Mesodermal cell (in vitro differentiated cells): ENCODE data around the gene KCNJ14.

Experiments
- H3K27ac ChIP-seq: 2 replicates; pipeline ENCODE4 v1.7.0; 2013; ENCODE audit warnings: mild to moderate bottlenecking, low read depth, low read length, moderate library complexity; ENCODE audit not compliant: severe bottlenecking
- H3K36me3 ChIP-seq: 2 replicates; pipeline ENCODE4 v1.7.1; 2013; ENCODE audit warnings: mild to moderate bottlenecking, low read length, moderate library complexity; ENCODE audit not compliant: control insufficient read depth, insufficient read depth
- H3K4me1 ChIP-seq: one replicate; pipeline ENCODE4 v1.7.1; 2013; ENCODE audit warnings: mild to moderate bottlenecking, low read length; ENCODE audit not compliant: insufficient read depth, control insufficient read depth, poor library complexity, severe bottlenecking
- H3K4me3 ChIP-seq: 2 replicates; pipeline ENCODE4 v1.7.0; 2013; ENCODE audit warnings: low read length, control low read depth, mild to moderate bottlenecking; ENCODE audit not compliant: insufficient read depth, poor library complexity, severe bottlenecking; ENCODE audit errors: extremely low read depth
- H3K9me3 ChIP-seq: 2 replicates; pipeline ENCODE4 v1.7.1; 2013; ENCODE audit warnings: mild to moderate bottlenecking, low read length, moderate library complexity; ENCODE audit not compliant: control insufficient read depth
- WGBS, 2 experiments: methylation state at CpG; one replicate each; pipeline ENCODE4 v1.1.5; 2013; ENCODE audit warnings: missing lambda C conversion rate in 2 of 2; ENCODE audit not compliant: insufficient coverage in 2 of 2; 5-methylcytosine and 5-hydroxymethylcytosine counted together

Gene KCNJ14

DNA sequence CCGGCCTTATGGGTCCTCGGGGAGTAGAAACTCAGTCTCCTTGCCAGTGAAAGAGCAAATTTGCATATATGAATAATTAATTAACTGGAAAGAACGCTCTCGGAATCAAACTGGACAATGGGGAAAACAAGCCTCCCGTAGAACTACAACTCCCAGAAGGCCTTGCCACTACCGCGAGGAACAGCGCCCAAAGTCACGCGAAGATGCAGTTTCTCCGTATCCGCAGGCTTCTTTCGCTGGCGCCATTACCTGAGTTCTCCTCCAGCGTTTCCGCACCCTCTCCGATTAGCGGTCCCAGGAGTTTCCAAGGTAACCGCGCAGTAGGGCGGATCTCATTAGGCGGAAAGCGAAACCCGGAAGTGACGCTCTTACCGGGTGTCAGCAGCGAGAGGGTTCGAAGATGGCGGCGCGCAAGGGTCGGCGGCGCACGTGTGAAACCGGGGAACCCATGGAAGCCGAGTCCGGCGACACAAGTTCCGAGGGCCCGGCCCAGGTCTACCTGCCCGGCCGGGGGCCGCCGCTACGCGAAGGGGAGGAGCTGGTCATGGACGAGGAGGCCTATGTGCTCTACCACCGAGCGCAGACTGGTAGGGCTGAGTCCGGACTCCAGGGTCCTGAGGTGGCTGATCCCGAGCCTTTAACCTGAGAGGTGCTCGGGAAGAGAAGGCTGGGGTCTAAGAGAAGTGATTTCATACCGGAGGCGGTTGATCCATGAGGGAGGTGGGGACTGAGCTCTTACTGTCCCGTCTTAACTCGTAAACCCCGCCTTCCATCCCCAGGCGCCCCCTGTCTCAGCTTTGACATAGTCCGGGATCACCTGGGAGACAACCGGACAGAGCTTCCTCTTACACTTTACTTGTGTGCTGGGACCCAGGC, 9.5 kb upstream of the KCNJ14 start, which contains the start of gene GRWD1:
TSS of gene GRWD1 (plus strand) at position 378 of the 876 bp plus-strand sequence. CDS start at position 401, 23 bp downstream.
- 0 to 1% methylated on average over 50 to 60 of the region's 61 CpGs for whole genome bisulfite sequencing, 2 experiments
- Histone ChIP-seq H3K36me3 (peaks cover 39% of the 10 kb centered on the region), H3K4me3 (peak within 1 kb of the TSS; percentile 97), H3K4me1 (peaks cover 9% of the 10 kb centered on the region), H3K9me3 (no peaks in the 10 kb centered on the region), H3K27ac (peak within 1 kb of the TSS; percentile 68)

DNA sequence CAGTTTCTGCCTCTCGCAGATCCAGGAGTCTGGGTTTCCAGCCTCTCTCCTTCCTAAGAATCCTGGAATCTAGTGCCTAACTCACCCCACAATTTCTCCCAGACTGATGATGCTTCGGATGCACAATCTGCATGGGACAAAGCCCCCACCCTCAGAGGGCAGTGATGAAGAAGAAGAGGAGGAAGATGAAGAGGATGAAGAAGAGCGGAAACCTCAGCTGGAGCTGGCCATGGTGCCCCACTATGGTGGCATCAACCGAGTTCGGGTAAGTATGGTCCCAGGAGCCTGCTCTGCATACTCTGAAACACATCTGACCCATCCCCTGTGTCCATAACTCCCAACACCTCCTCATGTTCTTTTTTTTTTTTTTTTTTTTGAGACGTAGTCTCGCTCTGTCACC, 8.8 kb upstream of the KCNJ14 start:
- WGBS, 2 experiments: 60 to 80% methylated on average over 1 to 4 of the region's 7 CpGs

DNA sequence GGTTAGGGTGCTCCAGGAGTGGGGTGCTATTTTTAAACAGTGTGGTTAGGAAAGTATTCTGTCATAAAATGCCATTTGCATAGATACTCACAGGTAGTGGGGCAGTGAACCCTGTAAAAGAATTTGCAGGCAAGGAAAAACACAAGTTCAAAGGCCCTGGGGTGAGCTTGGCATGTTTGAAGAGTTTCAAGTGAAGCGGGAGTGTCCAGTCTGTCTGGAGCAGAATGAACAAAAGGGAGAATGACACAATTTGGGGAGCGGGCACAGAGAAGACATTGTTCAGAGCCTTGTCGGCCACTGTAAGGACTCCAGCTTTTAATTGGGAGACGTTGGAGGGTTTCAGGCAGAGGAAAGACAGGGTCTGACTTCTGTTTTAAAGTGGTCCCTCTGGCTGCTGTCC, 6.8 kb upstream of the KCNJ14 start:
- peaks cover 64% of the 10 kb centered on the region for H3K36me3 ChIP-seq

More for the DNA sequence above, 8.8 kb upstream of the KCNJ14 start:
- no peaks in the 10 kb centered on the region for H3K9me3 ChIP-seq
- peaks cover 9% of the 10 kb centered on the region for H3K4me1 ChIP-seq
- H3K27ac ChIP-seq: peak overlapping the region; percentile 68
- H3K4me3 ChIP-seq: peak overlapping the region; percentile 97
- H3K36me3 ChIP-seq: peaks cover 47% of the 10 kb centered on the region

DNA sequence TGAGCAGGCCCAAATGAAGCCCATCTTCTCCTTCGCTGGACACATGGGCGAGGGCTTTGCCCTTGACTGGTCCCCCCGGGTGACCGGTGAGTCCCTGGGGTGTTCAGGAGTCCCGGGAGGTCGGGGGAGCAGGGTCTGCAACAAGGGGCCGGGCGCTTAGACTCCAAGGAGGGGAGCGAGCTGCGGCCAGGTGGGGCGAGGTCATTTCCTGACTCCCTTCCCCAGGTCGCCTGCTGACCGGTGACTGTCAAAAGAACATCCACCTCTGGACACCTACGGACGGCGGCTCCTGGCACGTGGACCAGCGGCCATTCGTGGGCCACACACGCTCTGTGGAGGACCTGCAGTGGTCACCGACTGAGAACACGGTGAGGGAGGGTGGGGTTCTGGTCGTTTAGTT, 4.9 kb upstream of the KCNJ14 start:
- WGBS, 2 experiments: 93 to 97% methylated on average over 16 to 23 of the region's 23 CpGs
- H3K4me3 ChIP-seq: no peak overlapping the region
- no peaks in the 10 kb centered on the region for H3K9me3 ChIP-seq
- no peaks in the 10 kb centered on the region for H3K4me1 ChIP-seq
- H3K27ac ChIP-seq: no peak overlapping the region
- peaks cover 79% of the 10 kb centered on the region for H3K36me3 ChIP-seq

More for the DNA sequence above, 6.8 kb upstream of the KCNJ14 start:
- WGBS, 2 experiments: 98 to 100% methylated on average over 4 of the region's 4 CpGs
- H3K4me1 ChIP-seq: peaks cover 9% of the 10 kb centered on the region
- no peak overlapping the region for H3K27ac ChIP-seq
- H3K9me3 ChIP-seq: no peaks in the 10 kb centered on the region
- H3K4me3 ChIP-seq: no peak overlapping the region

DNA sequence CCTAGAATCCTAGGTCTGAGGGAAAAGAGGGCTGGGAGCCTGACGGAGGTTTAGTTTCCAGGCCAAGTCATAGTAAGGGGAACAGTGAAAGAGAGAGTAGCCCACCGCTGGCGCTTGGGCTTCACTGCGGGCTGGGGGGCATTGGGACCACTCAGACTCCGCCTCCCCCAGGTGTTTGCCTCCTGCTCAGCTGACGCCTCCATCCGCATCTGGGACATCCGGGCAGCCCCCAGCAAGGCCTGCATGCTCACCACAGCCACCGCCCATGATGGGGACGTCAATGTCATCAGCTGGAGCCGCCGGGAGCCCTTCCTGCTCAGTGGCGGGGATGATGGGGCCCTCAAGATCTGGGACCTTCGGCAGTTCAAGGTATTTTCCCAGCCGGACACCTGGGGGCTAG, 4.5 kb upstream of the KCNJ14 start:
- Histone ChIP-seq H3K9me3 (no peaks in the 10 kb centered on the region), H3K4me1 (no peaks in the 10 kb centered on the region), H3K4me3 (no peak overlapping the region), H3K36me3 (peaks cover 84% of the 10 kb centered on the region), H3K27ac (no peak overlapping the region)
- WGBS, 2 experiments: 96 to 98% methylated on average over 12 of the region's 15 CpGs

DNA sequence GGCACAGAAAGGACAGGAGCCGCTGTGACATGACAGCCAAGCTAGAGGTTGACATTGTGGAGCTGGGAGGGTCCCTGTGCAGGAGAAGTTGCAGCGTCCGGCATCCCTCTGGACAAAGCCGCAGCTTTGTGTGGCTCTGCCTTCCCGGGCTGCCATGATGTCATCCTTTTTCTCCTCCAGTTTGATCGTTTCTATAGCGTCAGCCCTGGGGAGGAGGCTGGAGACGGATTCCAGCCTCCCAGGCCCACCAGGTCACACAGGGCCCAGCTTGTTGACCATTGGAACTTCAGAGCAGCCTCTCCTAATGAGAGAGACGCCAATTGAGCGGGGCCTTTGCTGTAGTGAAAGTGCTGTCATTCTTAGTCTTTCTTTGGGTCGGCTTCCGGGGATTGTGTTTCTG, 3.8 kb upstream of the KCNJ14 start:
- no peaks in the 10 kb centered on the region for H3K9me3 ChIP-seq
- no peak overlapping the region for H3K4me3 ChIP-seq
- no peak overlapping the region for H3K27ac ChIP-seq
- 85 to 91% methylated on average over 7 to 10 of the region's 12 CpGs for WGBS, 2 experiments
- no peaks in the 10 kb centered on the region for H3K4me1 ChIP-seq
- peaks cover 91% of the 10 kb centered on the region for H3K36me3 ChIP-seq

DNA sequence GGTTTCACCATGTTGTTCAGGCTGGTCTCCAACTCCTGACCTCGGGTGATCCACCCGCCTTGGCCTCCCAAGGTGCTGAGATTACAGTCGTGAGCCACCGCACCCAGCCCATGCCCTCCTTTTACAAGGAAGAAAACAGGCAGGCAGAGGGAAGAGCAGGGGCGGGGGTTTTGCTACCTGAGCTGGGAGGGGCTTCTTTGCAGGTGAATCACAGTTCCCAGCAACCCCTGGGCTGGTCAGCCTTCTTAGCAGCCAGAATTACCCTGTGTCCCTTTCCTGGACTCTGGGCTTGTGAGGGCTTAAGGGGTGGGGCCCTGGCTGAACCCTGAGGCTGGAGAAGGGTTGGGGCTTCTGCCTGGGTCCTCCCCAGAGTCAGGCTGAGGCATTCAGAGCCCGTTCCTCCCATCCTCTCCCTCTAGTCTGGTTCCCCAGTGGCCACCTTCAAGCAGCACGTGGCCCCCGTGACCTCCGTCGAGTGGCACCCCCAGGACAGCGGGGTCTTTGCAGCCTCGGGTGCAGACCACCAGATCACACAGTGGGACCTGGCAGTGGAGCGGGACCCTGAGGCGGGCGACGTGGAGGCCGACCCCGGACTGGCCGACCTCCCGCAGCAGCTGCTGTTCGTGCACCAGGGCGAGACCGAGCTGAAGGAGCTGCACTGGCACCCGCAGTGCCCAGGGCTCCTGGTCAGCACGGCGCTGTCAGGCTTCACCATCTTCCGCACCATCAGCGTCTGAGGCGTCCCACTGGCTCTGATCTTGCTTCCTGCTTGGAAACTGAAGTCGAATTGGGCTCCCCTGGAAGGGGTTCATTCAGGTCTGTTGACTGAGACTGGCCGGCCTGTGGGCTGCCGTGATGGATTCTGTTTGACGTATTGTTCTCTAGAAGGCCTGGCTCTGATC, 2.8 kb upstream of the KCNJ14 start:
- peaks cover 93% of the 10 kb centered on the region for H3K36me3 ChIP-seq
- H3K27ac ChIP-seq: no peak overlapping the region
- no peaks in the 10 kb centered on the region for H3K4me1 ChIP-seq
- no peak overlapping the region for H3K4me3 ChIP-seq
- WGBS, 2 experiments: 96% methylated on average over 32 of the region's 33 CpGs
- H3K9me3 ChIP-seq: no peaks in the 10 kb centered on the region

DNA sequence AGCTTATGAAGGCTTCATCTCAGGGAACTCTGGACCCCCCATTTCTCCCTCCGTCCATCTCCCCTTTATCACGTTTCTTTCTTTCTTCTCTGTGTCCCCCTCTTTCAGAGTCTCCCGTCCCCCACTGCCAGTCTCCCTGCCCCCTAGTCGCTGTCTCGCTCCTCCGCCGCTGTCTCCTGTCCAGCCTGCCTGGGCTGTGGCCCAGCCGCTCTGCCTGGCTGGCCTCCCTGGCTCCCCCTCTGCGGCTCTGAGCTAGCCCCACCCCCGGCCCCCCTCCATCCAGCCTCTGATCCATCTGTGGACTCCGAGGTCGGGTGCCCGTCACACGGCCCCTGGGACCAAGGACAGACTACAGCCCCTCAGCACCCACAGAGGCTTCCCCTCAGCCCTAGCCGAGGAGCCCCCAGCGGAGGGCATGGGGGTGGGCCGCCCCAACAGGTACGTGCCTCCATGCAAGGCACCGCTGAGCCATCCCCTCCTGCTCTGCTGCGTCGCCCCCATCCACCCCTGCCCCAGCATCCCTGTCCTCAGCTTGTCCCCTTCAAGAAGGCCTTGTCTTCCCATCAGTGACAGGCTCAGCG, 1.1 kb upstream of the KCNJ14 start:
- Histone ChIP-seq H3K27ac (no peak overlapping the region), H3K4me3 (no peak overlapping the region), H3K4me1 (no peaks in the 10 kb centered on the region), H3K36me3 (peaks cover 82% of the 10 kb centered on the region), H3K9me3 (no peaks in the 10 kb centered on the region)
- 91 to 97% methylated on average over 17 to 19 of the region's 22 CpGs for WGBS, 2 experiments

DNA sequence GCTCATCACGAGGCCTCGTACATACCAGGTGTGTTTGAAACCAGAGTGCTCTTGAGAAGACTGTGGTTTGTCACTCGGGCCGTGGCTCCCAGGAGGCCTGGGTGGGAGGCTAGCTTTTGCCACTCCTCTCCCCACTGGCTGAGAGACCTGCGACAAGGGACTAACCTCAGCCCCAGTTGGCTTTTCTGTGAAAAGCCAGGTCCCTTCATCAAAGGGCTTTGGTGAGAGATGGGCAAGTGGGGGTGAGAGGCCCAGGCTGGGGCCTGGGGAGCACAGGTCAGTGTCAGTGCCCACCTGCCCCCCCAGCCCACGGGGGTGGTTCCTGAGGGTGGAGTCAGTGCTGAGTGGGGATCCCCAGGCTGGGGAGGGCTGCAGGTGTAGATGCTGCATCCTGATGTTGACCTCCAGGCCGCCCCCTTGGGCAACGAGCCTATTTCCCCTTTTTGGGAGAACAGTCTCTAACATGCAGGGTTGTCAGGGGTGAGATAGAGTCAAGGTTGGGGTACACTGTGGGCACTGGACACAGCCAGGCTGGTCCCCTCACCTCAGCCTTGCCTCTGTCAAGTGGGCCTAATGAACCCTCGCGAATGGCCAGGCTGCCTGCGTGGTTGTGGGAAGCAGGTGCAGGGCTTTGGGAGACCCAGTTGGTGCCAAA, 661 bp downstream of the KCNJ14 start:
- Histone ChIP-seq H3K4me3 (no peak overlapping the region), H3K27ac (no peak overlapping the region), H3K4me1 (no peaks in the 10 kb centered on the region), H3K36me3 (peaks cover 64% of the 10 kb centered on the region), H3K9me3 (no peaks in the 10 kb centered on the region)
- WGBS, 2 experiments: 92 to 98% methylated on average over 7 to 10 of the region's 11 CpGs

DNA sequence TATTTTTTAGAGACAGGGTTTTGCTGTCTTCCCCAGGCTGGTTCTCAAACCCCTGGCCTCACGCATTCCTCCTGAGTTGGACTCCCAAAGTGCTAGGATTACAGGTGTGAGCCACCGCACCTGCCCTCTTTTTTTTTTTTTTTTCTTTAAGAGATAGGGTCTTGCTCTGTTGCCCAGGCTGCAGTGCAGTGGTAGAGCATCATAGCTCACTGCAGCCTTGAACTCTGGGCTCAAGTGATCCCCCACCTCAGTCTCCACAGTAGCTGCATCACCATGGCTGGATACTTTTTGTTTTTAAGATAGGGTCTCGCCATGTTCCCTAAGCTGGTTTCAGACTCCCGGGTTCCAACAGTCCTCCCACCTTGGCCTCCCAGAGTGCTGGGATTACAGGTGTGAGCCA, 1.5 kb downstream of the KCNJ14 start:
- H3K27ac ChIP-seq: no peak overlapping the region
- no peak overlapping the region for H3K4me3 ChIP-seq
- WGBS, 2 experiments: 86 to 100% methylated on average over 2 of the region's 4 CpGs
- H3K9me3 ChIP-seq: no peaks in the 10 kb centered on the region
- H3K4me1 ChIP-seq: peaks cover 4% of the 10 kb centered on the region
- peaks cover 59% of the 10 kb centered on the region for H3K36me3 ChIP-seq
